SK-N-SH (cell line): Measurements from ENCODE around the gene SNED1.

ENCODE experiments used
- ELF1 ChIP-seq: IDR thresholded peaks from 2 replicates; pipeline ENCODE4 v1.4.0; 2012
- TAF1 ChIP-seq: IDR thresholded peaks from 2 replicates; pipeline ENCODE4 v1.6.1; 2012; ENCODE audit warnings: low read depth, mild to moderate bottlenecking, low read length, moderate library complexity, borderline replicate concordance
- TF ChIP-seq, protein P1 (sequence below): fragments of 200-600 bp; sonication (generic); IDR thresholded peaks from 2 replicates; pipeline ENCODE4 v1.6.1; 2017; ENCODE audit warnings: antibody characterized with exemption, mild to moderate bottlenecking, moderate library complexity

DNA sequence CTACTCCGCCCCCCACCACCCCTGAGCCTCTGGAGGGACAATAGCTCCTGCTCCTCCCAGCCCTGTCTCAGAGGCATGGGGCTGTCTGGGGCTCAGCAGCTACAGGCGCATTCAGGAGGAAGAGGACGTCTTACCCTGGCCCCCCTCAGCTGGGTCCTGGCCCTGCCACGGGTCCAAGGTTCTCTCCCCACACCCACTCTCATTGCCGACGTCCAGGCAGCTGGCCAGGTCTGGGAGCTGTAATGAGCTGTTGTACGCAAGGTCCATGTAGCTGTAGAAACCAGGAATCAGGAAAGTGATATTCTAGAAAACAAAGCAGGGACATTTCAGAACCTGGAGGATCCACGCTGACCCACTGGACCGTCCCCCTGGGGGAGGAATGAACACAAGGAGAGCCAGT lies 137.3 kb downstream of the SNED1 start:
- TF ChIP-seq TAF1 = no peak
- TF ChIP-seq, protein P1, sequence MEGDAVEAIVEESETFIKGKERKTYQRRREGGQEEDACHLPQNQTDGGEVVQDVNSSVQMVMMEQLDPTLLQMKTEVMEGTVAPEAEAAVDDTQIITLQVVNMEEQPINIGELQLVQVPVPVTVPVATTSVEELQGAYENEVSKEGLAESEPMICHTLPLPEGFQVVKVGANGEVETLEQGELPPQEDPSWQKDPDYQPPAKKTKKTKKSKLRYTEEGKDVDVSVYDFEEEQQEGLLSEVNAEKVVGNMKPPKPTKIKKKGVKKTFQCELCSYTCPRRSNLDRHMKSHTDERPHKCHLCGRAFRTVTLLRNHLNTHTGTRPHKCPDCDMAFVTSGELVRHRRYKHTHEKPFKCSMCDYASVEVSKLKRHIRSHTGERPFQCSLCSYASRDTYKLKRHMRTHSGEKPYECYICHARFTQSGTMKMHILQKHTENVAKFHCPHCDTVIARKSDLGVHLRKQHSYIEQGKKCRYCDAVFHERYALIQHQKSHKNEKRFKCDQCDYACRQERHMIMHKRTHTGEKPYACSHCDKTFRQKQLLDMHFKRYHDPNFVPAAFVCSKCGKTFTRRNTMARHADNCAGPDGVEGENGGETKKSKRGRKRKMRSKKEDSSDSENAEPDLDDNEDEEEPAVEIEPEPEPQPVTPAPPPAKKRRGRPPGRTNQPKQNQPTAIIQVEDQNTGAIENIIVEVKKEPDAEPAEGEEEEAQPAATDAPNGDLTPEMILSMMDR = no peak
- no peak for TF ChIP-seq ELF1
